Activated naive CD4-positive, alpha-beta T cell treated with anti-CD3 and anti-CD28 coated beads, Interleukin-2, amount 10 ng/mL, durations not matched to agents 7 days and 5 days (primary cell): ENCODE results near the gene FARS2.
"Not testable (repeated sequence)": the region's sequence is repeated elsewhere in the genome, so short reads cannot be mapped to it uniquely, and the experiment has no call there.

Experiments used
- CTCF ChIA-PET: fragments of 350-600 bp; sonication (Branson Sonifier 250); formaldehyde crosslinking; loops from one replicate; lab custom pipeline; 2021; ENCODE audit warnings: antibody characterized with exemption; lab: Charles Lee
- DNase-seq: peaks from one replicate; pipeline ENCODE4 v3.0.0-alpha.2; 2020
- H3K27ac Mint-ChIP-seq: one replicate; pipeline ENCODE4 v1.8.0; 2021; ENCODE audit warnings: mild to moderate bottlenecking, moderate library complexity, mixed read lengths
- H3K27me3 Mint-ChIP-seq: one replicate; pipeline ENCODE4 v1.8.0; 2021; ENCODE audit warnings: mild to moderate bottlenecking, mixed read lengths
- H3K36me3 Mint-ChIP-seq: one replicate; pipeline ENCODE4 v1.8.0; 2021; ENCODE audit warnings: mixed read lengths
- H3K4me1 Mint-ChIP-seq: one replicate; pipeline ENCODE4 v1.8.0; 2021; ENCODE audit warnings: mixed read lengths
- H3K4me3 Mint-ChIP-seq: one replicate; pipeline ENCODE4 v1.8.0; 2021; ENCODE audit warnings: mild to moderate bottlenecking, moderate library complexity, mixed read lengths
- H3K9me3 Mint-ChIP-seq: one replicate; pipeline ENCODE4 v1.8.0; 2021; ENCODE audit warnings: mixed read lengths

Gene FARS2

DNA sequence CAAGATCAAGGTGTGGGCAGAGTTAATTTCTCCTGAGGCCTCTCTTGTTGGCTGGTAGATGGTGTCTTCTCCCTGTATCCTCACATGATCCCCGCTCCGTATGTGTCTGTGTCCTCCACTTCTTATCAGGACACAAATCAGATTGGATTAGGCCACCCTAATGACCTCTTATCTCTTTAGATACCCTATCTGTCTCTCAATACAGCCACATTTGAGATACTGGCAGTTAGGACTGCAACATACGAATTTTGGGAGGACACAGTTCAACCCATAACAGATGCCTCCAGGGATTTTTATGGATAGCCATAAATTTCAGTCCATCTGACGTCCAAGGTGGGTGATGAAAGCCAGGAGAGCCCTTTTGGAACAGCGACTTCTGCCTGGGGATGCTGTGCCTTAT, 376.4 kb downstream of the FARS2 start:
- Mint-ChIP-seq H3K4me3 (no peak overlapping the region), H3K27ac (no peak overlapping the region), H3K27me3 (no peaks in the 10 kb centered on the region), H3K9me3 (peaks cover 12% of the 10 kb centered on the region), H3K36me3 (peaks cover 17% of the 10 kb centered on the region), H3K4me1 (peaks cover 2% of the 10 kb centered on the region)
- DNase-seq, result no peak
- CTCF ChIA-PET, result interaction anchor here (1.3 kb wide), 1 partner anchor 255 kb away, joined by 3 read pairs; no protein-coding TSS in a partner anchor

DNA sequence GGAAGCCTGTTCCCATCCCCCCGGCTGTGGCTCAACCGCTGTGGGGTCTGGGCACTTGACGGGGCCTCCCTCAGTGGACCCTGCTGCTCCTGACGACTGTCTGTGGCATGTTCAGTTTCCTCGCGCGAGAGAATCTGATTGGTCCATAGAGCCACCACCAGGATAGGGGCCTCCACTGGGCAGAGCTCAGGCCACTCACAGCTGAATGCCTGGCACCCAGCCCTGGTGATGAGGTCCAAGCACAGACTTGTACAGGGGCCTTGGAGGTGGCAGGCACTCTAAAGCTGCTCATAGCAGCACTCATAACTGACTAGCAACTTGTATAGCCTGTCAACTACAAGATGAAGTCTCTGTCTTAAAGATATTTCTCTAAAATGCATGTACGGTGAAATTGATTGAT, 377.4 kb downstream of the FARS2 start:
- Mint-ChIP-seq H3K27me3 (no peaks in the 10 kb centered on the region), H3K4me3 (no peak overlapping the region), H3K9me3 (peaks cover 12% of the 10 kb centered on the region), H3K36me3 (peaks cover 15% of the 10 kb centered on the region), H3K27ac (no peak overlapping the region), H3K4me1 (no peaks in the 10 kb centered on the region)
- CTCF ChIA-PET, result no interaction called here
- no peak for DNase-seq

GRCh38 chr6:5639193-5639592, 377.9 kb downstream of the FARS2 start:
- CTCF ChIA-PET, result no interaction called here
- no peak for DNase-seq
- no peak overlapping the region for H3K27ac Mint-ChIP-seq
- H3K36me3 Mint-ChIP-seq, result peaks cover 15% of the 10 kb centered on the region
- no peak overlapping the region for H3K4me3 Mint-ChIP-seq
- H3K9me3 Mint-ChIP-seq, result peaks cover 12% of the 10 kb centered on the region
- no peaks in the 10 kb centered on the region for H3K27me3 Mint-ChIP-seq
- no peaks in the 10 kb centered on the region for H3K4me1 Mint-ChIP-seq

GRCh38 chr6:5640614-5641013, 379.3 kb downstream of the FARS2 start:
- Mint-ChIP-seq H3K27me3 (no peaks in the 10 kb centered on the region), H3K36me3 (peaks cover 15% of the 10 kb centered on the region), H3K9me3 (peaks cover 12% of the 10 kb centered on the region), H3K4me1 (no peaks in the 10 kb centered on the region), H3K27ac (no peak overlapping the region), H3K4me3 (no peak overlapping the region)
- no peak for DNase-seq
- CTCF ChIA-PET, result no interaction called here

GRCh38 chr6:5644523-5645185, 383.3 kb downstream of the FARS2 start:
- CTCF ChIA-PET, result interaction anchor here (0.8 kb wide), 1 partner anchor 15 kb away, joined by 3 read pairs; no protein-coding TSS in a partner anchor
- H3K4me1 Mint-ChIP-seq, result no peaks in the 10 kb centered on the region
- H3K27me3 Mint-ChIP-seq, result no peaks in the 10 kb centered on the region
- H3K9me3 Mint-ChIP-seq, result peaks cover 12% of the 10 kb centered on the region
- H3K27ac Mint-ChIP-seq, result no peak overlapping the region
- no peak overlapping the region for H3K4me3 Mint-ChIP-seq
- H3K36me3 Mint-ChIP-seq, result peaks cover 14% of the 10 kb centered on the region
- no peak for DNase-seq

- Mint-ChIP-seq H3K36me3 (peaks cover 5% of the 10 kb centered on the region), H3K4me1 (no peaks in the 10 kb centered on the region), H3K27ac (no peak overlapping the region), H3K4me3 (no peak overlapping the region), H3K27me3 (no peaks in the 10 kb centered on the region), H3K9me3 (peaks cover 5% of the 10 kb centered on the region)
- no peak for DNase-seq
- CTCF ChIA-PET, result interaction anchor here (0.8 kb wide), 1 partner anchor 14 kb away, joined by 3 read pairs; no protein-coding TSS in a partner anchor
Measured at GRCh38 chr6:5645328-5646290, 384.3 kb downstream of the FARS2 start.

- CTCF ChIA-PET, result interaction anchor here (0.6 kb wide), 1 partner anchor 151 kb away, joined by 3 read pairs; no protein-coding TSS in a partner anchor
- H3K4me3 Mint-ChIP-seq, result no peak overlapping the region
- no peak for DNase-seq
- no peaks in the 10 kb centered on the region for H3K27me3 Mint-ChIP-seq
- no peaks in the 10 kb centered on the region for H3K9me3 Mint-ChIP-seq
- H3K36me3 Mint-ChIP-seq, result peaks cover 7% of the 10 kb centered on the region
- no peak overlapping the region for H3K27ac Mint-ChIP-seq
- H3K4me1 Mint-ChIP-seq, result no peaks in the 10 kb centered on the region
Measured at GRCh38 chr6:5652406-5653137, 391.3 kb downstream of the FARS2 start.

GRCh38 chr6:5653801-5654200, 392.5 kb downstream of the FARS2 start:
- no peak overlapping the region for H3K27ac Mint-ChIP-seq
- H3K9me3 Mint-ChIP-seq, result peaks cover under 1% of the 10 kb centered on the region
- peaks cover 8% of the 10 kb centered on the region for H3K36me3 Mint-ChIP-seq
- no peak overlapping the region for H3K4me3 Mint-ChIP-seq
- H3K4me1 Mint-ChIP-seq, result no peaks in the 10 kb centered on the region
- DNase-seq, result no peak
- CTCF ChIA-PET, result no interaction called here
- no peaks in the 10 kb centered on the region for H3K27me3 Mint-ChIP-seq

DNA sequence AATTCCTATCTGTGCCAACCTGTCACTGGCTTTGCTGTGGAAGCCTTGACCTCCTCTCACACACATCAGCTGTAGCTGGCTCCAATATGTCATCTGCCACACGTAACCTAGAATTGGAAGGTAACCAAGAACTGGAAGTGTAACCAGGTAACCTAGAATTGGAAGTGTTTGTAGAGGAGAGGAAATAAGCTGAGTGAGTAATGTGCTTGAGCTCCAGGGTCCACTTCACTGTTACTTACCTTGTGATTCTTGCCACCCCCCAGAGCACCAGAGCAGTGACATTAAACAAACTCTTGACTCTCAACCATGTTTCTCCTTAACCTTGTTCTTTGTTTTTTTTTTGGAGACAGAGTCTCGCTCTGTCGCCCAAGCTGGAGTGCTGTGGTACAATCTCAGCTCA, 394.9 kb downstream of the FARS2 start:
- CTCF ChIA-PET, result no interaction called here
- no peak overlapping the region for H3K4me3 Mint-ChIP-seq
- no peaks in the 10 kb centered on the region for H3K4me1 Mint-ChIP-seq
- peaks cover 5% of the 10 kb centered on the region for H3K9me3 Mint-ChIP-seq
- peaks cover 16% of the 10 kb centered on the region for H3K36me3 Mint-ChIP-seq
- no peak for DNase-seq
- no peak overlapping the region for H3K27ac Mint-ChIP-seq
- H3K27me3 Mint-ChIP-seq, result no peaks in the 10 kb centered on the region

DNA sequence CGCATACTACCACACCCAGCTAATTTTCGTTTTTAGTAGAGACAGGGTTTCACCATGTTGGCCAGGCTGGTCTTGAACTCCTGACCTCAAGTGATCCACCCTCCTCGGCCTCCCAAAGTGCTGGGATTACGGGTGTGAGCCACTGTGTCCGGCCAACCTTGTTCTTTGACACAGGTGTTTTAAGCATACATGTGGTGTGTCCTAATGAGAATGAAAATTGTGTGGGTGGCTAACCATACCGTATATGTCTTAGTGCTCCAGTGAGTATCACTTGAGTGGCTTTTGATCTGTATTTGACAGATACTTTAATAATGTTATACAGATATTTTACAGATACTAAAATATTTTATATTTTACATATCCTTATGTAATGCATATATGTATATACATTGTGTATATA, 395.4 kb downstream of the FARS2 start:
- H3K27me3 Mint-ChIP-seq, CTCF ChIA-PET, DNase-seq, H3K4me3 Mint-ChIP-seq, H3K9me3 Mint-ChIP-seq, H3K27ac Mint-ChIP-seq, H3K4me1 Mint-ChIP-seq: not testable (repeated sequence)
- H3K36me3 Mint-ChIP-seq, result peaks cover 20% of the 10 kb centered on the region

- peaks cover 20% of the 10 kb centered on the region for H3K36me3 Mint-ChIP-seq
- no peak overlapping the region for H3K27ac Mint-ChIP-seq
- DNase-seq, result no peak
- CTCF ChIA-PET, result interaction anchor here (1.6 kb wide), 1 partner anchor 9 kb away, joined by 3 read pairs; no protein-coding TSS in a partner anchor
- H3K27me3 Mint-ChIP-seq, result no peaks in the 10 kb centered on the region
- H3K9me3 Mint-ChIP-seq, result peaks cover 5% of the 10 kb centered on the region
- no peak overlapping the region for H3K4me3 Mint-ChIP-seq
- H3K4me1 Mint-ChIP-seq, result no peaks in the 10 kb centered on the region
Measured at GRCh38 chr6:5657684-5658430, 396.5 kb downstream of the FARS2 start.

DNA sequence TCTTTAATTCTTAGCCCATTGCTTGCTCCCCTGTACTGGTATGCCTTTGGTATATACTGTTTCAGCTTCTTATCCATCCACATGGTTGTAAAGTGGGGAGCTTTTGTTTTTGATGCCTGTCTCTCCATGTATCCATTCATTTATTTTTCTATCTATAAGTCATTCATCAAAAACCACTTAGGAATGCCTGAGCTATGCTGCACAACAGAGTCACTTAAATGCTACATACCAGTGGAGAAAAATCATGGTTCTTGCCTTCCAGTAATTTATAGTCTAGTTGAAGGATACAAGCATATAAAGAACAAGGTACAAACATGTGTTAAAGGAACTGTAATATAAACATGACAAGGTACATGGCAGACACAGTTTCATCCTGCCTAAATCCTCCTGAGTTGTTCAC, 398.2 kb downstream of the FARS2 start:
- H3K4me3 Mint-ChIP-seq, result no peak overlapping the region
- H3K27me3 Mint-ChIP-seq, result peaks cover 3% of the 10 kb centered on the region
- CTCF ChIA-PET, result interaction anchor here (1.0 to 1.6 kb wide), 2 partner anchors 10 to 14 kb away, joined by 3 read pairs; no protein-coding TSS in a partner anchor
- H3K4me1 Mint-ChIP-seq, result peaks cover 14% of the 10 kb centered on the region
- peaks cover 5% of the 10 kb centered on the region for H3K9me3 Mint-ChIP-seq
- H3K27ac Mint-ChIP-seq, result no peak overlapping the region
- no peak for DNase-seq
- H3K36me3 Mint-ChIP-seq, result peaks cover 21% of the 10 kb centered on the region

DNA sequence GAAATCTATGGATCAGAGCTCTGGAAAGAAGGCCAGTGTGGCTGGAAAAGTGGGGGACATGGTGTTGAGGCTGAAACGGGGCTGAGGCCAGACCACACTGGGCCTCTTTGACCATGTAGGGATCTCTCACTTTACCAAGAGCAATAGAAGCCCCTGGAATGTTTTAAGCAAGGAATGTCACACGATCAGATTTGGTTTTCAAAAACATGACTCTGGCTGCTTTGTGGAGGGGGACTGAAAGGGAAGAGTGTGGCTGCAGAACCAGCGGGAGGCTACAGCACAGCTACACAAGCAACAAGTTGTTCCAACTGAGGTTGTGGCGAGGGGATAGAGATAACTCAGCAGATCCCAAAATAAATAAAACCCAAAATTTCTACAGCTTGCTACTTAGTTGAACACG, 399.5 kb downstream of the FARS2 start:
- CTCF ChIA-PET, result no interaction called here
- H3K4me3 Mint-ChIP-seq, result no peak overlapping the region

More for the DNA sequence above, 399.5 kb downstream of the FARS2 start:
- Mint-ChIP-seq H3K27ac (no peak overlapping the region), H3K36me3 (peaks cover 25% of the 10 kb centered on the region), H3K27me3 (peaks cover 3% of the 10 kb centered on the region), H3K9me3 (peaks cover 5% of the 10 kb centered on the region), H3K4me1 (peaks cover 28% of the 10 kb centered on the region)
- DNase-seq, result no peak
